Colonic mucosa (tissue), 4 donors: ENCODE measurements around the gene KDM4C. TPM values are rescaled to one million over a fixed set of nuclear protein-coding genes. Genes with fewer than 3 reads are reported as not detected.

ENCODE experiments used
- DNase-seq: peaks from one replicate; pipeline ENCODE4 v3.0.0-alpha.2; 2020
- H3K27ac ChIP-seq: fragments of 200-600 bp; one replicate; pipeline ENCODE4 v1.8.0; 2021
- H3K27me3 ChIP-seq: fragments of 200-600 bp; one replicate; pipeline ENCODE4 v1.8.0; 2021
- H3K36me3 ChIP-seq: fragments of 200-600 bp; one replicate; pipeline ENCODE4 v1.8.0; 2021
- H3K4me1 ChIP-seq: fragments of 200-600 bp; one replicate; pipeline ENCODE4 v1.8.0; 2021; ENCODE audit warnings: mild to moderate bottlenecking
- H3K4me3 ChIP-seq: fragments of 200-600 bp; one replicate; pipeline ENCODE4 v1.8.0; 2021
- H3K9ac ChIP-seq, 2 donors: one replicate each; pipeline ENCODE4 v1.7.0; 2013; ENCODE audit warnings: control low read depth in 2 of 2, low read depth in 2 of 2, low read length in 2 of 2
- H3K9me3 ChIP-seq: fragments of 200-600 bp; one replicate; pipeline ENCODE4 v1.8.0; 2021
- intact Hi-C: fragments of 100-400 bp; cut with DNase I; formaldehyde crosslinking; loops from one replicate; pipeline ENCODE4 v1.14.1; 2022
- total RNA-seq, 2 donors: library from RNA; stranded (reverse); fragmentation: NEBNext Ultra II Directional in 1 of 2; extraction: Animal tissue kit (Norgen Biotek cat#: 25700) in 1 of 2; gene quantifications; one replicate each; pipeline ENCODE4 v1.2.1, GENCODE V29; 2021
- TF ChIP-seq, protein P1 (sequence below): fragments of 200-600 bp; IDR thresholded peaks from one replicate; pipeline ENCODE4 v1.8.0; 2022; ENCODE audit warnings: antibody characterized with exemption, mild to moderate bottlenecking
- donor health status: healthy.
- donor health status: DM: no; HTN: no; CAD: no.
- donor health status: DM: no; HTN: no; CAD: no.

KDM4C gene
- total RNA-seq, 2 donors from 2014 or later: 37.3 to 42.0 TPM

DNA sequence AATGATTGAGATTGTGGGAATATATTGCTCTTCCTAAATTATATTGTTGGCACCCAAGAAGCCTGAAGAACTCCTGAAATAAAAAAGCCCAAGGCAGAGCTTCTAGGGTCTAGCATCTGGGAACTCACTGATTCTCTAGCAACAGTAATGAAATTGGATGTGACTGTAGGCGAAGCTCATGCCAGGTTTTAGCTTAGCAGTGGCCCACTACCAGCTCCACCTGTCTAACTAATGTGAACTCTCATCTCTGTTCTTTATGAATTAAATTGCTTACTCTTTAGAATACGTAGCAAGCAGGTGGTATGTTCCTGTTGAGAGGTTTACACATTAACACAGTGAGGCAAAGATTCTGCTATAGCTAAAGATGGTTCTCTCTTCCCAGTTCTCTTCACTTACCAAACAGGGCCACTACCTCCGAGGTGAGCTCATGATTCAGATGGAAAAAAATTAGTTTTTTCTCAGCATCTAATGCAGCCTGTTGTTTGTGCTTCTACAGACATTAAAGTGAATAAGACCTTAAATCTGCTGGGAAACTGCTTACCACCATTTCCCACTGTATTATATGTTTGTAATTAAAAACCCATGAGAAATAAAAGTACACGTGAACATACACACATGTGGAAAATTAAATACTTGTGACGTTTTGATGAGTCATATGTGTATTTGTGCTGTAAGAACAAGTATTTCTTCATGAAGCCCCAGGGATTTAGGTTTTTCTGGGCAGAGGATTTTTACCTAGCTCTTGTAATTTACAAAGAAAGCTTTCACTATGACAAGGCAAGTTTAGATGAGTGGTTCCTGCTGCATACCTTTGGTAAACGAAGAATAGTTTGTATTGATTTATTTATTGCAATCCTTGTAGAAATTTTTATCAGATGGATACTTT lies 360.1 kb downstream of the KDM4C start:
- Histone ChIP-seq H3K4me1 (no peaks in the 10 kb centered on the region), H3K36me3 (no peaks in the 10 kb centered on the region), H3K27ac (no peak overlapping the region), H3K4me3 (no peak overlapping the region), H3K9ac (no peak overlapping the region), H3K27me3 (no peaks in the 10 kb centered on the region), H3K9me3 (no peaks in the 10 kb centered on the region)
- TF ChIP-seq, protein P1, sequence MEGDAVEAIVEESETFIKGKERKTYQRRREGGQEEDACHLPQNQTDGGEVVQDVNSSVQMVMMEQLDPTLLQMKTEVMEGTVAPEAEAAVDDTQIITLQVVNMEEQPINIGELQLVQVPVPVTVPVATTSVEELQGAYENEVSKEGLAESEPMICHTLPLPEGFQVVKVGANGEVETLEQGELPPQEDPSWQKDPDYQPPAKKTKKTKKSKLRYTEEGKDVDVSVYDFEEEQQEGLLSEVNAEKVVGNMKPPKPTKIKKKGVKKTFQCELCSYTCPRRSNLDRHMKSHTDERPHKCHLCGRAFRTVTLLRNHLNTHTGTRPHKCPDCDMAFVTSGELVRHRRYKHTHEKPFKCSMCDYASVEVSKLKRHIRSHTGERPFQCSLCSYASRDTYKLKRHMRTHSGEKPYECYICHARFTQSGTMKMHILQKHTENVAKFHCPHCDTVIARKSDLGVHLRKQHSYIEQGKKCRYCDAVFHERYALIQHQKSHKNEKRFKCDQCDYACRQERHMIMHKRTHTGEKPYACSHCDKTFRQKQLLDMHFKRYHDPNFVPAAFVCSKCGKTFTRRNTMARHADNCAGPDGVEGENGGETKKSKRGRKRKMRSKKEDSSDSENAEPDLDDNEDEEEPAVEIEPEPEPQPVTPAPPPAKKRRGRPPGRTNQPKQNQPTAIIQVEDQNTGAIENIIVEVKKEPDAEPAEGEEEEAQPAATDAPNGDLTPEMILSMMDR: no peak
- DNase-seq: no peak
- intact Hi-C loops: no loop called here

DNA sequence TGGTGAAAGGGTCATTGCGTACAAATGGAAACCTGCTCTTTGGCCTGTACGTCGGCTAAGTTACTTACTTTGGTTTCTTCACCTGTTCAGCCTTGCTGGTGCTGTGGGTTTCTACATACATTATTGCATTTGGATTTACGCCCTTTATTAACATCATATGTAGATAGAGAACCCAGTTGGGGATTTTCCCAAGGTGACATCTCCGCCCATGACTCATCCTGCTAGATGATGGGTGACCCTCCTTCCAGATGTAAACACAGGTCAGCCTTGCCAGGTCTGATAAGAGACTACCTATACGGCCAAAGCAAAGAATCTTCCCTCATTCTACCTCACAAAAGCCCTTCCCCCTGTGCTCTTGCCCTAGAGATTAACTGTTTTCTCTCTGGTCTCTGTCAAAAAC lies 360.9 kb downstream of the KDM4C start:
- H3K27me3 ChIP-seq: no peaks in the 10 kb centered on the region
- no peaks in the 10 kb centered on the region for H3K36me3 ChIP-seq
- H3K4me3 ChIP-seq: no peak overlapping the region
- DNase-seq: no peak
- H3K27ac ChIP-seq: no peak overlapping the region
- H3K9ac ChIP-seq: no peak overlapping the region
- no peaks in the 10 kb centered on the region for H3K9me3 ChIP-seq
- TF ChIP-seq, protein P1: no peak
- H3K4me1 ChIP-seq: no peaks in the 10 kb centered on the region
- intact Hi-C loops: no loop called here

DNA sequence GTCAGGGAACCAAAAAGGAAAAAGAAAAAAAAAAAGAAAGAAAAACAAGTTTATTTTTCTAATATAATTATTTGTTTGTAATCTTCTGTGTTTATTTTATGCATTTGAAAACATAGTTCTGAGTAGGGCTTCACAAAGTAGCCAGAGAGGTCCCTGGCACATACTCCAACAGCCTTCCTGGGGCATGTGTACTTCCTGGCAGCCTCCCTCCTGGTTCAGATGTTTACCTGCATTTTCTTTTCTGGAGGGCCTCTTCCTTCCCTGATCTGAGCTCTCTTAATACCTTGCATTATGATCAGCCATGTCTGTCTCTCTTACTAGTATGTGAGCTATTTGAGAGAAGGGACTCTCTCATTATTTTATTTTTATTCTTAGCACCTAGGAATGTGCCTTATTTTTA lies 361.8 kb downstream of the KDM4C start:
- TF ChIP-seq, protein P1: no peak
- no peak for DNase-seq

DNA sequence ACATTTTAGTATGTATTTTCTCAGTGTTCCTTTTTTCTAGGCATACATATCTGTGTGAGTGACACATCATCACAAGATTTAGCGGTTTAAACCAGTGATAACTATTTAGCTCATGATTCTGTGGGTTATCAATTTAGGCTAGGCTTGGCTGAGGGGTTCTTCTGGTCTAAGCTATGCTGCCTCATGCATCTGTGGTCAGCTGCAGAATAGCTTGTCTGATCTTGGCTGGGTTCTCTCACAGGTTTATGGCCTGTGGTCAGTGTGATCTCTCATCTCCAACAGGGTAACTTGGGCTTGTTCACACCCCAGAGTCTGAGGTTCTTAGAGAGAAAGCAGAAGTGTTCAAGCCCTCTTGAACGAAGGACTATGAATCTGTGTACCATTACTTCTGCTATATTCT lies 363.3 kb downstream of the KDM4C start:
- Histone ChIP-seq H3K27me3 (no peaks in the 10 kb centered on the region), H3K9me3 (no peaks in the 10 kb centered on the region), H3K36me3 (no peaks in the 10 kb centered on the region), H3K4me1 (no peaks in the 10 kb centered on the region), H3K9ac (no peak overlapping the region), H3K27ac (peak overlapping the region; percentile 25), H3K4me3 (no peak overlapping the region)
- intact Hi-C loops: no loop called here
- TF ChIP-seq, protein P1: no peak
- no peak for DNase-seq

More for the DNA sequence above, 361.8 kb downstream of the KDM4C start:
- Histone ChIP-seq H3K27ac (no peak overlapping the region), H3K36me3 (no peaks in the 10 kb centered on the region), H3K4me3 (no peak overlapping the region), H3K4me1 (no peaks in the 10 kb centered on the region), H3K9me3 (no peaks in the 10 kb centered on the region), H3K9ac (no peak overlapping the region), H3K27me3 (no peaks in the 10 kb centered on the region)
- intact Hi-C loops: no loop called here

DNA sequence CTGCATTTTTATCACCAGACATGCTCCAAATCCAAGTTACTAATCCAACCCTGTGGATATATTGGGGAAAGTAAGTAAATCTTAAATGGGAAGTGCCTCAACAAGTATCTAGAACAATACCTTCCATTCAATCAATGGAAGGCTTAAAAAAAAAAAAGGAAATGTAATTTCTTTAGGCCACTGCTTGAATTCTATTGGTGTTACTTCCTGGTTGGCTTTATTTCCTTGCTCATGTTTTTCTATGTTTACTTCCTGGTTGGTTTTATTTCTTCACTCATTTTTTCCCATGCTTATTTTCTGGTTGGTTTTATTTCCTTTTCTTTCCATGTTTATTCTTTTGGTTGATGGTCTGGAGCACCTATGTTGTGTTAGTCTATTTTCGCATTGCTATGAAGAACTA lies 363.9 kb downstream of the KDM4C start:
- no peaks in the 10 kb centered on the region for H3K9me3 ChIP-seq
- intact Hi-C loops: no loop called here
- TF ChIP-seq, protein P1: no peak
- H3K4me3 ChIP-seq: no peak overlapping the region
- no peaks in the 10 kb centered on the region for H3K4me1 ChIP-seq
- no peak overlapping the region for H3K9ac ChIP-seq
- H3K27ac ChIP-seq: peak overlapping the region; percentile 25
- no peaks in the 10 kb centered on the region for H3K27me3 ChIP-seq
- DNase-seq: no peak
- no peaks in the 10 kb centered on the region for H3K36me3 ChIP-seq
